Ishikawa (cell line): ENCODE results near the gene ZNF536.

Experiments used
- CEBPB ChIP-seq: IDR thresholded peaks from 2 replicates; pipeline ENCODE4 v1.6.1; 2012
- CREB1 ChIP-seq: IDR thresholded peaks from 2 replicates; pipeline ENCODE4 v1.6.1; 2012; ENCODE audit warnings: low read depth
- EGR1 ChIP-seq: IDR thresholded peaks from 2 replicates; pipeline ENCODE4 v1.6.1; 2012
- EP300 ChIP-seq: IDR thresholded peaks from 2 replicates; pipeline ENCODE4 v1.6.1; 2012; ENCODE audit warnings: borderline replicate concordance
- FOXM1 ChIP-seq: IDR thresholded peaks from 2 replicates; pipeline ENCODE4 v1.6.1; 2012; ENCODE audit warnings: low read depth, borderline replicate concordance
- MAX ChIP-seq: IDR thresholded peaks from 2 replicates; pipeline ENCODE4 v1.6.1; 2012
- TAF1 ChIP-seq: IDR thresholded peaks from 2 replicates; pipeline ENCODE4 v1.6.1; 2012; ENCODE audit warnings: low read depth, mild to moderate bottlenecking
- TEAD4 ChIP-seq: IDR thresholded peaks from 2 replicates; pipeline ENCODE4 v1.6.1; 2012
- USF1 ChIP-seq: IDR thresholded peaks from 2 replicates; pipeline ENCODE4 v1.6.1; 2012
- YY1 ChIP-seq: IDR thresholded peaks from 2 replicates; pipeline ENCODE4 v1.6.1; 2012; ENCODE audit warnings: low read depth

GRCh38 chr19:30605333-30605732, 233.1 kb downstream of the ZNF536 start:
- no peak for TF ChIP-seq EP300
- TF ChIP-seq EGR1 = no peak
- no peak for TF ChIP-seq TEAD4
- TF ChIP-seq USF1 = no peak
- no peak for TF ChIP-seq MAX
- TF ChIP-seq FOXM1 = no peak
- TF ChIP-seq CREB1 = no peak
- no peak for TF ChIP-seq CEBPB
- TF ChIP-seq TAF1 = no peak
- TF ChIP-seq YY1 = no peak
